HG02852 (cell line): ENCODE results near the gene APC.
"Not testable (repeated sequence)": the region's sequence is repeated elsewhere in the genome, so short reads cannot be mapped to it uniquely, and the experiment has no call there.

Source experiments
- ATAC-seq: cut with Tn5 transposase; IDR thresholded peaks from one replicate; pipeline ENCODE4 v1.9.1; 2021; ENCODE audit warnings: mild to moderate bottlenecking, moderate library complexity; ENCODE audit not compliant: unreplicated experiment

Gene APC

GRCh38 chr5:112848116-112848811 lies 110.6 kb downstream of the APC start:
- peak; percentile 100 for ATAC-seq

GRCh38 chr5:112849912-112850311 lies 112.2 kb downstream of the APC start:
- ATAC-seq: no peak

GRCh38 chr5:112854651-112855050 lies 117.0 kb downstream of the APC start:
- ATAC-seq: no peak

- no peak for ATAC-seq
Observed at GRCh38 chr5:112857866-112858265, 120.2 kb downstream of the APC start.

- ATAC-seq: not testable (repeated sequence)
Observed at GRCh38 chr5:112860571-112860928, 122.9 kb downstream of the APC start.

GRCh38 chr5:112860929-112861637 lies 123.4 kb downstream of the APC start, which contains the start of gene SRP19:
TSS of gene SRP19 (plus strand) at chr5:112861287. CDS start at chr5:112861377, 90 bp downstream.
- ATAC-seq: peak; percentile 99

- ATAC-seq: no peak
Observed at GRCh38 chr5:112861638-112861985, 123.9 kb downstream of the APC start.

GRCh38 chr5:112862085-112862484 lies 124.4 kb downstream of the APC start:
- ATAC-seq: no peak

GRCh38 chr5:112863549-112863948 lies 125.9 kb downstream of the APC start:
- no peak for ATAC-seq

GRCh38 chr5:112865128-112865527 lies 127.4 kb downstream of the APC start:
- ATAC-seq: no peak

GRCh38 chr5:112866739-112867138 lies 129.1 kb downstream of the APC start:
- no peak for ATAC-seq

- ATAC-seq: no peak
Observed at GRCh38 chr5:112867411-112867810, 129.7 kb downstream of the APC start.

- ATAC-seq: peak; percentile 83
Observed at GRCh38 chr5:112869948-112870347, 132.3 kb downstream of the APC start.

GRCh38 chr5:112870966-112871365 lies 133.3 kb downstream of the APC start:
- no peak for ATAC-seq

GRCh38 chr5:112876362-112876761 lies 138.7 kb downstream of the APC start:
- ATAC-seq: no peak

GRCh38 chr5:112878101-112878500 lies 140.4 kb downstream of the APC start:
- ATAC-seq: no peak

GRCh38 chr5:112878760-112879159 lies 141.1 kb downstream of the APC start:
- ATAC-seq: peak; percentile 57

- ATAC-seq: no peak
Observed at GRCh38 chr5:112880219-112880964, 142.7 kb downstream of the APC start.

- no peak for ATAC-seq
Observed at GRCh38 chr5:112883192-112883591, 145.5 kb downstream of the APC start.

GRCh38 chr5:112885001-112885400 lies 147.3 kb downstream of the APC start:
- no peak for ATAC-seq

GRCh38 chr5:112886975-112887374 lies 149.3 kb downstream of the APC start:
- no peak for ATAC-seq

- ATAC-seq: not testable (repeated sequence)
Observed at GRCh38 chr5:112892066-112892465, 154.4 kb downstream of the APC start.
